Left forelimb (tissue), 1 donor: ENCODE results near the gene SSBP4.

Experiments used
- DNase-seq: peaks from one replicate; pipeline ENCODE4 v3.0.0-alpha.2; 2018; ENCODE audit warnings: low spot score

SSBP4 gene

GRCh38 chr19:18444513-18444912, 25.3 kb downstream of the SSBP4 start:
- DNase-seq: no peak

- DNase-seq: no peak
These were observed 26.2 kb downstream of the SSBP4 start for GRCh38 chr19:18445262-18445948.

- DNase-seq: no peak
These were observed 27.1 kb downstream of the SSBP4 start for GRCh38 chr19:18446145-18446810.

GRCh38 chr19:18446811-18447359, 27.7 kb downstream of the SSBP4 start:
- no peak for DNase-seq

- no peak for DNase-seq
These were observed 30.4 kb downstream of the SSBP4 start for GRCh38 chr19:18449552-18449951.

- DNase-seq: no peak
These were observed 31.1 kb downstream of the SSBP4 start for GRCh38 chr19:18450021-18450930.

GRCh38 chr19:18450931-18451836, 32.0 kb downstream of the SSBP4 start:
- DNase-seq: peak; percentile 91

- no peak for DNase-seq
These were observed 33.2 kb downstream of the SSBP4 start for GRCh38 chr19:18452386-18452785.

GRCh38 chr19:18453269-18454024, 34.2 kb downstream of the SSBP4 start:
- DNase-seq: no peak

- DNase-seq: no peak
These were observed 37.1 kb downstream of the SSBP4 start for GRCh38 chr19:18456279-18456678.

GRCh38 chr19:18456974-18457373, 37.8 kb downstream of the SSBP4 start:
- no peak for DNase-seq

GRCh38 chr19:18457483-18458331, 38.5 kb downstream of the SSBP4 start:
- DNase-seq: no peak

- DNase-seq: no peak
These were observed 41.7 kb downstream of the SSBP4 start for GRCh38 chr19:18460900-18461299.

GRCh38 chr19:18461471-18461870, 42.3 kb downstream of the SSBP4 start:
- DNase-seq: no peak

- no peak for DNase-seq
These were observed 45.4 kb downstream of the SSBP4 start for GRCh38 chr19:18464646-18465045.

- DNase-seq: no peak
These were observed 46.2 kb downstream of the SSBP4 start for GRCh38 chr19:18465214-18465963.

GRCh38 chr19:18465964-18466339, 46.8 kb downstream of the SSBP4 start:
- DNase-seq: no peak

- no peak for DNase-seq
These were observed 47.2 kb downstream of the SSBP4 start for GRCh38 chr19:18466354-18466753.

GRCh38 chr19:18467978-18468377, 48.8 kb downstream of the SSBP4 start:
- DNase-seq: no peak
